GM12875 (cell line): ENCODE measurements around the gene FTSJ1.
A peak's percentile ranks its signal among the peaks of the same experiment; 100 is the strongest.

Source experiments
- H3K4me3 ChIP-seq: one replicate; pipeline ENCODE4 v1.5.1; 2011; ENCODE audit warnings: low read depth, low read length, control low read depth
- TF ChIP-seq, protein P1 (sequence below): IDR thresholded peaks from 2 replicates; pipeline ENCODE4 v1.5.1; 2011; ENCODE audit warnings: low read depth, mild to moderate bottlenecking, control low read depth, inconsistent platforms, low read length, moderate library complexity, borderline replicate concordance; ENCODE audit not compliant: insufficient read depth

FTSJ1 gene

DNA sequence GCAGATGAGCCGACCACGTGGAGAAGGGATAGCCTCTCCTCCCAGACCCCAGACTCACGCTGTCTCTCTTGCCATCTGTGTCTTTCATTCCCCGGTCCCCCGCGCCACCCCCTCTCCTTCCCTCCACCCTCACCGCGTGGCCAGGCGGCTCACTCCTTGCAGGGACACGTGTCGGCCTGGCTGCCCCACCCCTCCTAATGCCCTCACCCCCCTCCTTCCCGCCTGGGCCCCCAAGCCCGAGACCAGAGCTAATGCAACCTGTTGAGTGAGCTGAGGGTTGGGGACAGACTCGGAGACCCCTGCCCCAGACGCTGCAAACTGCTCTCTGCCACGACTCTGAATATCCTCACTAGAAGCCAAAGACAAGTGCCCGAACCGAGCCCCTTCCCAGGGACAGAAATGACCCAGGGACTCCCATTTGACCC lies 7.7 kb upstream of the FTSJ1 start:
- TF ChIP-seq, protein P1, sequence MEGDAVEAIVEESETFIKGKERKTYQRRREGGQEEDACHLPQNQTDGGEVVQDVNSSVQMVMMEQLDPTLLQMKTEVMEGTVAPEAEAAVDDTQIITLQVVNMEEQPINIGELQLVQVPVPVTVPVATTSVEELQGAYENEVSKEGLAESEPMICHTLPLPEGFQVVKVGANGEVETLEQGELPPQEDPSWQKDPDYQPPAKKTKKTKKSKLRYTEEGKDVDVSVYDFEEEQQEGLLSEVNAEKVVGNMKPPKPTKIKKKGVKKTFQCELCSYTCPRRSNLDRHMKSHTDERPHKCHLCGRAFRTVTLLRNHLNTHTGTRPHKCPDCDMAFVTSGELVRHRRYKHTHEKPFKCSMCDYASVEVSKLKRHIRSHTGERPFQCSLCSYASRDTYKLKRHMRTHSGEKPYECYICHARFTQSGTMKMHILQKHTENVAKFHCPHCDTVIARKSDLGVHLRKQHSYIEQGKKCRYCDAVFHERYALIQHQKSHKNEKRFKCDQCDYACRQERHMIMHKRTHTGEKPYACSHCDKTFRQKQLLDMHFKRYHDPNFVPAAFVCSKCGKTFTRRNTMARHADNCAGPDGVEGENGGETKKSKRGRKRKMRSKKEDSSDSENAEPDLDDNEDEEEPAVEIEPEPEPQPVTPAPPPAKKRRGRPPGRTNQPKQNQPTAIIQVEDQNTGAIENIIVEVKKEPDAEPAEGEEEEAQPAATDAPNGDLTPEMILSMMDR, result no peak
- H3K4me3 ChIP-seq, result peak overlapping the region; percentile 63

DNA sequence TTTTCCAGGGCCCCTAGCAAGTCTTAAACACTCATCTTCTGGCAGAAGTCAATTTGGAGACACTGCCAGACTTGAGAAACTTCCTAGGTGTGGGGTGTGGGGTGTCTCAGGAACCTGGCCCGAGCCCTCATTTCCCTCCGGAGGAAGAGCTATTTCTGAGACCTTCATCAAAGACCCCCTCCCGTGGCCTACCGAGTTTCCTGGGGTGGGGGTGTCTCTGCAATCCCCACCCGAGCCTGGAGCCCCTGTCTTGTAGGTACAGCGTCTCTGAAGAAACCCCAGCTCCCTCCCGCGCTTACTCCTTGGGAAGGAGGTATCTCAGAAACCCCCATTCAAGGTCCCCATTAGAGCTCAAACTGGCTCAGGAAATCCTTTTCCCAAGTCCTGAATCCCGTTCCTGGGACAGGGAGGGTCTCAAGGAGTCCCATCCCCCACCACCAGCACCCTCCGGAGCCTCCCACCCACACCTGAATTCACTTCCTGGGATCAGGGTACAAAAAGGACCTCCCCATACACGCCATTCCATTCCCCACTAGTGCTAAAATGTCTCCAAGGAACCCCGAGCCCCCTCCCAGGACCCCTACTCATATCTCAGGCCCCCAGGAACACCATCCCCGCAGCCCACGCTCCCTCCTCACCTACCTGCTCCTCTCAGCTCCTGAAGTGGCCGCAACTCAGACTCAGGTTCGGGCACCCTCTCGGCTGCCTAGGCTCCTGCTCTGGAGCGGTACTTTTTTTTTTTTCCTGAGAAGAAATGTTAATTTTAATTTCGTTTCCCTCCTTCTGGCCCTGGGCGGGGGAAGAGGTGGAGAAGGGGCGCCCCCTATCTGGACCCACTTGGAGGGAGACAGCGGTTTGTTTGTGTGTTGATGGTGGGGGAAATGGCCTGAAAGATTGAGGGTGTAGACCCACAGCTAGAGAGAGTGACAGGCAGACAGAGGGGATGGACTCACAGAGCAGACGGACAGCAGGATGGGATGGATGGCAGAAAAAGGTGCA lies 7.0 kb upstream of the FTSJ1 start:
- TF ChIP-seq, protein P1, result 0 out of 2 replicates have a peak, but pooled peaks have one; percentile 29
- H3K4me3 ChIP-seq, result peak overlapping the region; percentile 63

- H3K4me3 ChIP-seq, result peak within 1 kb of the TSS; percentile 63
- TF ChIP-seq, protein P1, result no peak
Observed at GRCh38 chrX:48470110-48470832, 5.7 kb upstream of the FTSJ1 start, which contains the start of gene SLC38A5. Gene SLC38A5, minus strand, starts transcription at chrX:48470260. Its CDS starts 2,336 bp downstream, at chrX:48467924.

DNA sequence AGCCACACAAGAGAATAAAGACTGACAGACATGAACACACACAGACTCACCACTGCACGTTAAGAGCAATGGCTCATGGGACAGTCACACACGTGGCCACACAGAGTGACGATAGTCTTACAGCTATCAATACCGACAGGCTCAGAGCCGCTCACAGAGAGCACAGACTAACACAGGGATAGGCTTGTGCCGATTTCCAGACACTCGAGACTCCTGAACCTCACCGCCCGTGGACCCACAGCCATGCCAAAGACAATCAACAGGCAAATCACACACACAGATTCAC lies 5.2 kb upstream of the FTSJ1 start:
- TF ChIP-seq, protein P1, result no peak
- H3K4me3 ChIP-seq, result no peak overlapping the region

- no peak overlapping the region for H3K4me3 ChIP-seq
- TF ChIP-seq, protein P1, result no peak
Observed at GRCh38 chrX:48471504-48471903, 4.5 kb upstream of the FTSJ1 start.

DNA sequence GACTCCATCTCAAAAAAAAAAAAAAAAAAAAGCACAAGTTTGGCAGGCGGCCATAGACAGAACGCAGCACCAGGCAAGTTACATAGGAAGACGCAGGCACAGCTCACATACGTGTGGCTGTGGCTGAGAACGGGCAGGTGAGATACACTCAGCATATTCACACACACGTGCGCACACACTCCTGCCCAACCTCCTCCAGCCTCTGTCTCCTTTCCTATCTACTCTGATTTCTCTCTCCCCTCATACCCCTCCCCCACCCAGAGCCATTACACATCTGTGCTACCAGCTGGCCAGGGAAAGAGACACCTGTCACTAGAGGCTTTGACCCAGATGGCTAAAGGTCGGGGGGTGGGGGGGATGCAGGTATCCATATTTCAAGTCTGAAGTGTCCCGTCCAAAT lies 3.8 kb upstream of the FTSJ1 start:
- no peak overlapping the region for H3K4me3 ChIP-seq
- TF ChIP-seq, protein P1, result no peak
